HG03045 (cell line): Measurements from ENCODE around the gene KLHL11.
"Not testable (repeated sequence)": the region's sequence is repeated elsewhere in the genome, so short reads cannot be mapped to it uniquely, and the experiment has no call there.

ENCODE experiments used
- ATAC-seq: cut with Tn5 transposase; IDR thresholded peaks from one replicate; pipeline ENCODE4 v1.9.1; 2021; ENCODE audit warnings: mild to moderate bottlenecking, moderate library complexity; ENCODE audit not compliant: unreplicated experiment

The KLHL11 gene

GRCh38 chr17:41888332-41888965 is 23.2 kb upstream of the KLHL11 start:
- ATAC-seq = no peak

- ATAC-seq = no peak
Measured at GRCh38 chr17:41885733-41886132, 20.5 kb upstream of the KLHL11 start.

- no peak for ATAC-seq
Measured at GRCh38 chr17:41882756-41883155, 17.5 kb upstream of the KLHL11 start.

GRCh38 chr17:41880130-41880529 is 14.9 kb upstream of the KLHL11 start:
- no peak for ATAC-seq

GRCh38 chr17:41874293-41874670 is 9.1 kb upstream of the KLHL11 start:
- not testable (repeated sequence) for ATAC-seq

GRCh38 chr17:41873559-41874292 is 8.5 kb upstream of the KLHL11 start:
- ATAC-seq = no peak

GRCh38 chr17:41871789-41872188 is 6.6 kb upstream of the KLHL11 start:
- ATAC-seq = no peak

GRCh38 chr17:41870627-41871026 is 5.4 kb upstream of the KLHL11 start:
- ATAC-seq = no peak

- ATAC-seq = no peak
Measured at GRCh38 chr17:41870097-41870496, 4.9 kb upstream of the KLHL11 start.

- no peak for ATAC-seq
Measured at GRCh38 chr17:41869426-41869825, 4.2 kb upstream of the KLHL11 start.

GRCh38 chr17:41868568-41868967 is 3.3 kb upstream of the KLHL11 start:
- ATAC-seq = no peak

- ATAC-seq = no peak
Measured at GRCh38 chr17:41865596-41865893, 322 bp upstream of the KLHL11 start.

GRCh38 chr17:41864498-41864835 is 756 bp downstream of the KLHL11 start:
- ATAC-seq = no peak

- ATAC-seq = no peak
Measured at GRCh38 chr17:41863074-41863848, 2.0 kb downstream of the KLHL11 start.

GRCh38 chr17:41860254-41860931 is 4.8 kb downstream of the KLHL11 start:
- no peak for ATAC-seq

GRCh38 chr17:41851382-41851781 is 13.8 kb downstream of the KLHL11 start:
- ATAC-seq = not testable (repeated sequence)

- ATAC-seq = no peak
Measured at GRCh38 chr17:41849251-41849990, 15.8 kb downstream of the KLHL11 start.

- ATAC-seq = no peak
Measured at GRCh38 chr17:41848788-41849187, 16.4 kb downstream of the KLHL11 start.

GRCh38 chr17:41844971-41845370 is 20.3 kb downstream of the KLHL11 start:
- ATAC-seq = no peak

GRCh38 chr17:41840781-41841180 is 24.4 kb downstream of the KLHL11 start:
- not testable (repeated sequence) for ATAC-seq

GRCh38 chr17:41839448-41839847 is 25.8 kb downstream of the KLHL11 start:
- ATAC-seq = not testable (repeated sequence)
